C4-2B (cell line): ENCODE results near the gene DNASE1L1.

Source experiments
- H3K27ac ChIP-seq: fragments of 450-650 bp; 2 replicates; pipeline ENCODE4 v1.5.1; 2017
- ZFX ChIP-seq: fragments of 450-650 bp; IDR thresholded peaks from 2 replicates; pipeline ENCODE4 v1.6.1; 2017
- TF ChIP-seq, protein P1 (sequence below): fragments of 450-650 bp; conservative IDR thresholded peaks from 2 replicates; pipeline ENCODE4 v1.5.1; 2017; ENCODE audit warnings: mild to moderate bottlenecking

The DNASE1L1 gene

DNA sequence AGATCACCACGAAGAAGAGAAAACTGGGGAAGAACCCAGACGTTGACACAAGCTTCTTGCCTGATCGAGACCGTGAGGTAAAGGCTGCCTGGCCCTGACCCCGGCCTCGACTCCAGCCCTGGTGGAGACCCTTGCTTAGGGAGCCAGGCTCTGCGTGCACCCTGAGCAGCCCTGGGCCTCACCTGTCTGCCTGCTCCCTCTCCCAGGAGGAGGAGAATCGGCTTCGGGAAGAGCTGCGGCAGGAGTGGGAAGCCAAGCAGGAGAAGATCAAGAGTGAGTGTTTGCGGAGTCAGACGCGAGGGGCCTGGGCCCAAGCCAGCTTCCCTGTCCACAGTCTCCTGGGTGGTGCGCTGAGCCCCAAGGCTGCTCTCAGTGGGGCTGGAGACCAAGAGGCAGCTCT is 39.4 kb upstream of the DNASE1L1 start:
- TF ChIP-seq, protein P1, sequence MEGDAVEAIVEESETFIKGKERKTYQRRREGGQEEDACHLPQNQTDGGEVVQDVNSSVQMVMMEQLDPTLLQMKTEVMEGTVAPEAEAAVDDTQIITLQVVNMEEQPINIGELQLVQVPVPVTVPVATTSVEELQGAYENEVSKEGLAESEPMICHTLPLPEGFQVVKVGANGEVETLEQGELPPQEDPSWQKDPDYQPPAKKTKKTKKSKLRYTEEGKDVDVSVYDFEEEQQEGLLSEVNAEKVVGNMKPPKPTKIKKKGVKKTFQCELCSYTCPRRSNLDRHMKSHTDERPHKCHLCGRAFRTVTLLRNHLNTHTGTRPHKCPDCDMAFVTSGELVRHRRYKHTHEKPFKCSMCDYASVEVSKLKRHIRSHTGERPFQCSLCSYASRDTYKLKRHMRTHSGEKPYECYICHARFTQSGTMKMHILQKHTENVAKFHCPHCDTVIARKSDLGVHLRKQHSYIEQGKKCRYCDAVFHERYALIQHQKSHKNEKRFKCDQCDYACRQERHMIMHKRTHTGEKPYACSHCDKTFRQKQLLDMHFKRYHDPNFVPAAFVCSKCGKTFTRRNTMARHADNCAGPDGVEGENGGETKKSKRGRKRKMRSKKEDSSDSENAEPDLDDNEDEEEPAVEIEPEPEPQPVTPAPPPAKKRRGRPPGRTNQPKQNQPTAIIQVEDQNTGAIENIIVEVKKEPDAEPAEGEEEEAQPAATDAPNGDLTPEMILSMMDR: no peak
- no peak for TF ChIP-seq ZFX
- no peak overlapping the region for H3K27ac ChIP-seq

DNA sequence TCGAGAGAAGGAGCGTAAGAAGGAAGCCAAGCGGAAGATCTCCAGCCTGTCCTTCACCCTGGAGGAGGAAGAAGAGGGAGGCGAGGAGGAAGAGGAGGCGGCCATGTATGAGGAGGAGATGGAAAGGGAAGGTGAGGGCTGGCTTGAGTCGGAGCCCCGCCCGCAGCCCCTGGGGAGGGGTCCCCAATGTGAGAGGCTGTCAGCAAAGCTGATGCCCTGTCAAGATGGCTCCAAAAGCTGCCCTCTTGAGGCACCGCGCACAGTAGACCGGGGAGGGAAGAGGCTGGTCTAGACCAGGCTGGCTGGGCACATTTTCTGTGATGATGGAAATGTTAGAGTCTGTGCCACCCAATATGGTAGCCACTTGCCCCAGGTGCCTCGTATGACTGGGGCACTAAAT is 37.4 kb upstream of the DNASE1L1 start:
- TF ChIP-seq, protein P1: no peak
- no peak for TF ChIP-seq ZFX
- H3K27ac ChIP-seq: no peak overlapping the region

DNA sequence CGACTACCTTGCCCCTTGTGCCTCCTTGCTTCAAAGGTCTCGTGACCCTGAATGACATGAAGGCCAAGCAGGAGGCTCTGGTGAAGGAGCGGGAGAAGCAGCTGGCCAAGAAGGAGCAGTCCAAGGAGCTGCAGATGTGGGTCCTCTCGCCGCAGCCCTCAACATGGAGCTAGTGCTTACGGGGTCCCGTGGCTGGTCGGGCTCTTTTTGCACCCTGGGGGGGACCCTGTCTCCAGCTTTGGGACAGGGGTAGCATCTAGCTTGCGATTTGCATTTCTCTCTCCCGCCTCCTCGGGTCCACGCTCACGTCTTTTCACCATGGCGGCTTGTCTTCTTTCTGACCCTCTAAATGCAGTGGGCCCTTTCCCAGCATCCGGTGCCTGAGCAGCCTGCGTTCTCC is 36.7 kb upstream of the DNASE1L1 start:
- H3K27ac ChIP-seq: no peak overlapping the region
- TF ChIP-seq ZFX: no peak
- TF ChIP-seq, protein P1: no peak

DNA sequence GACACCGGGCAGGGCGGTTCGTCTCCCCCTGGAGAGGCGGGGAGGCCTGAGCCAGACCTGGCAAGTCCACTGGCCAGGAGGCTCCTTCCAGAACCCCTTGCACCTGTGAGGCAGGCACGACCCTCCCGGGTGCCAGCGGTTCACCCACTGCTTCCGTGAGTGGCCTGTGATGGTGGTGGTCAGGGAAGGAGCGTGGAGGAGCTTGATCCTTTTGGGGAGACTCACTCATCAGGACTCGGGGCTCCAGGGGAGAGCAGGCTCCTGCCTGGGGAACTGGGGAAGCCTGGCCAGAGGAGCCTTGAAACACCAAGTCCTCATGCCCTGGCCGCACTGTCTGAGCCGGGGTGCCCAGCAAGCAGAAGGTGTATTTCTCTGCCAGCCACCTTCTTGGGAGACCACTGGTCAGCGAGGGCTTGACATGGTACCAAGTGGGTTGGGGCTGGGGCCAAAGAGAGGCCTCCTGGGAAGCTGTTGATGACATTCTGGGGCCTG is 35.7 kb upstream of the DNASE1L1 start:
- peak overlapping the region; percentile 97 for H3K27ac ChIP-seq
- TF ChIP-seq, protein P1: no peak
- no peak; the same call in 1 of the 2 replicates for TF ChIP-seq ZFX

DNA sequence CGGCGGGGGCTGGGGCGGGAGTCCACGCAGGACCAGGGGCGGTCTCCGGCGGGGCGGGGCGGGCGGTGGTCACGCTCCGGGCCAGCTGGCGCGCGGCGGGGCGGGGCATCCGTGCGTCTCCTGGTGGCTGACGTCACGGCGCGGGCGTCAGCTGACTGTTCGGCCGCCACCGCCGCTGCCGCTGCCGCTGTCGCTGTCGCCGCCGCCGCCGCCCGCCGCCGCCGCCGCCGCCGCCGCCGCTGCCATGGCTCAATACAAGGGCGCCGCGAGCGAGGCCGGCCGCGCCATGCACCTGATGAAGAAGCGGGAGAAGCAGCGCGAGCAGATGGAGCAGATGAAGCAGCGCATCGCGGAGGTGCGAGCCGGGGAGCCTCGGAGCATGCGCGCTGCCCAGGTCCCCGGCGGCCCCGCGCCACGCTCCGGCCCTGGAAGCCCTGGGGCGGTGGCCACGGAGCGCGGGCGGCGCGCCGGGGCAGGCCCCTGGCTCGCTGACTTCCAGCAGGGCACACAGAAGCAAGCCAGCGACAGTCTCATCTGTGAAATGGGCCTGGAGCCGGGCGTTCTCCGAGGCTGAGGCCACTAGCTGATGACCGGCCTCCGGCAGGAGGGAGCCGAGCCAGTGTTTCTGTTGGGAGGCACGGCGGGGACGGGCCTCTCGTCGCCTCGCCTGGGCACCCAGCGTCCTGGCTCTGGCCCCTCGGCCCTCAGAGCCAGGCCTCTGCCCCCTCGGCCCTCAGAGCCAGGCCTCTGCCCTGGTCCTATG is 35.1 kb upstream of the DNASE1L1 start, which contains the start of gene FAM50A:
Gene FAM50A, plus strand, starts transcription at position 150 of the 763 bp plus-strand sequence. Its CDS starts 95 bp downstream, at position 245.
- peak within 1 kb of the TSS; percentile 97 for H3K27ac ChIP-seq
- TF ChIP-seq ZFX: peak; percentile 71; the same call in 1 of the 2 replicates
- TF ChIP-seq, protein P1: no peak

DNA sequence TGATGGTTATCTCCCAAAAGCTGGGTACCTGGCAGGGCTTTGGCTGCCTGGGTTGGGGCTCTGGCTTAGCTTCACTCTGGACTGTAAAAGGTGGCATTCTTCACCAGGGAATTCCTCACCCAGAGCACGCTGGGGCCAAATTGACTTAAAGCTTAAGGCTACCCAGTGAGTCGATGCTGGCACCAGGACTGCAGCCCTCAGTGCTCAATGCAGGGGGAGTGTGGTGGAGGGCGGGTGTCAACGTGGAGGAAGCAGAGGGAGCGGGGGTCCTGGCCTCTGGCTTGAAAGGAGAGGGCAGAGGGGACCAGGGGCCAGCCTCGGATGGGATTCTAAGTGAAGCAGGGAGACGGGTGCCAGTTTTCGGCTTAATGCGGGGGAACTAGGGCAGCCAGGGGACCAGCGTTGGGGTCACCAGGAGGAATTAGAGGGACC is 34.4 kb upstream of the DNASE1L1 start:
- TF ChIP-seq, protein P1: no peak
- TF ChIP-seq ZFX: no peak
- H3K27ac ChIP-seq: peak overlapping the region; percentile 97

DNA sequence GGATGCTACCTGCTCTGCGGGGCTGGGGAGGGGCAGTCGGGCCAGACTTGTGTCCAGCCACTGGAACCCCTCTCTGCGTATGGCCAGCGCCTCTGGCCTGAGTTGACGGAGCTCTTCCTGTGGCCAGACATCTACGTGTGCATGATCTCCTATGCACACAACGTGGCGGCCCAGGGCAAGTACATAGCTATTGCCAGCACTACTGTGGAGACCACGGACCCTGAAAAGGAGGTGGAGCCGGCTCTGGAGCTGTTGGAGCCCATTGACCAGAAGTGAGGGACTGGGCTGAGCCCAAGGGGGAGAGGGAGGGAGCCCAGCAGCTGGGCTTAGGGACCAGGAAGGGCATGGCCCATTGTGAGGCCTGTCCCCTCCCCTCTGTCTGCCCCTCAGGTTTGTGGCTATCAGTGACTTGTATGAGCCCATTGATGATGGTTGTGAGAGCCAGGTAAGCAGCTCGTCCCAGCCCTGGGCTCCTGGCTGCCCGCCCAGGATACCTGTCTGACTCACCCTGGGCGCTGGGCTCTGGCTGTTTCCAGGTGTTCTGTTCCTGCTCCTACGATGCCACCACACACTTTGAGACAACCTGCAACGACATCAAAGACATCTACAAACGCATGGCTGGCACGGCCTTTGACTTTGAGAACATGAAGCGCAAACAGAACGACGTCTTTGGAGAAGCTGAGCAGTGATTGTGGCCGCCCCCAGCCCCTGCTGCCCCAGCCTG is 33.1 kb upstream of the DNASE1L1 start:
- peak overlapping the region; percentile 97; the same call in 1 of the 2 replicates for H3K27ac ChIP-seq
- TF ChIP-seq, protein P1: no peak
- TF ChIP-seq ZFX: no peak
